Tibial artery (tissue), 4 donors: ENCODE data around the gene IQGAP2.

Experiments used
- DNase-seq, 2 donors: peaks; one replicate each; pipeline ENCODE4 v3.0.0-alpha.2; 2019
- H3K27ac ChIP-seq, 2 donors: fragments of 200-600 bp; sonication (generic) in 1 of 2; 1 replicate in 1 of 2; 2 replicates in 1 of 2; pipeline ENCODE4 v1.5.1; 2018 to 2019; ENCODE audit warnings: mild to moderate bottlenecking in 1 of 2
- H3K27me3 ChIP-seq, 2 donors: fragments of 200-600 bp; sonication (generic) in 1 of 2; one replicate each; pipeline versions ENCODE4 v1.5.1 to v1.6.0; 2016 to 2019
- H3K36me3 ChIP-seq, 3 donors: fragments of 200-600 bp; sonication (generic) in 2 of 3; one replicate each; pipeline ENCODE4 v1.5.1; 2016 to 2019; ENCODE audit warnings: mild to moderate bottlenecking in 2 of 3
- H3K4me1 ChIP-seq, 4 donors: fragments of 200-600 bp; sonication (generic) in 2 of 4; 1 replicate in 3 of 4; 2 replicates in 1 of 4; pipeline ENCODE4 v1.5.1; 2016 to 2019
- H3K4me3 ChIP-seq, 2 donors: fragments of 200-600 bp; sonication (generic) in 1 of 2; 1 replicate in 1 of 2; 2 replicates in 1 of 2; pipeline ENCODE4 v1.5.1; 2018 to 2019; ENCODE audit warnings: mild to moderate bottlenecking in 2 of 2
- H3K9me3 ChIP-seq, 3 donors: fragments of 200-600 bp; sonication (generic) in 1 of 3; one replicate each; pipeline ENCODE4 v1.5.1; 2016 to 2019
- CTCF ChIP-seq, 2 experiments: fragments of 200-600 bp in 1 of 2; fragments of 450-650 bp in 1 of 2; IDR thresholded peaks; one replicate each; pipeline ENCODE4 v1.5.1; 2017 to 2019; ENCODE audit warnings: antibody characterized with exemption in 2 of 2, mild to moderate bottlenecking in 1 of 2, moderate library complexity in 1 of 2
- intact Hi-C: fragments of 100-400 bp; cut with DNase I; formaldehyde crosslinking; loops from one replicate; pipeline ENCODE4 v1.15.0; 2023; ENCODE audit warnings: low total_unique reads

Gene IQGAP2

GRCh38 chr5:76487821-76488220 is 84.7 kb downstream of the IQGAP2 start:
- Histone ChIP-seq H3K4me1 (no peaks in the 10 kb centered on the region), H3K27ac (no peak overlapping the region), H3K27me3 (no peaks in the 10 kb centered on the region), H3K36me3 (no peaks in the 10 kb centered on the region), H3K4me3 (no peak overlapping the region), H3K9me3 (no peaks in the 10 kb centered on the region)
- no peak for TF ChIP-seq CTCF (IDR thresholded peaks at IDR 0.05)
- DNase-seq = no peak
- intact Hi-C loops = no loop called here

GRCh38 chr5:76488969-76489368 is 85.9 kb downstream of the IQGAP2 start:
- no peak overlapping the region for H3K27ac ChIP-seq
- H3K9me3 ChIP-seq = no peaks in the 10 kb centered on the region
- no peak for TF ChIP-seq CTCF (IDR thresholded peaks at IDR 0.05)
- no peaks in the 10 kb centered on the region for H3K36me3 ChIP-seq
- no peak for DNase-seq
- no peaks in the 10 kb centered on the region for H3K4me1 ChIP-seq
- H3K27me3 ChIP-seq = peaks cover 0 to 4% of the 10 kb centered on the region in 2 donors
- H3K4me3 ChIP-seq = no peak overlapping the region
- intact Hi-C loops = no loop called here

GRCh38 chr5:76489877-76490688 is 87.0 kb downstream of the IQGAP2 start:
- Histone ChIP-seq H3K9me3 (no peaks in the 10 kb centered on the region), H3K4me3 (no peak overlapping the region), H3K36me3 (no peaks in the 10 kb centered on the region), H3K27me3 (peaks cover 0 to 4% of the 10 kb centered on the region in 2 donors), H3K4me1 (no peaks in the 10 kb centered on the region), H3K27ac (no peak overlapping the region)
- intact Hi-C loops = no loop called here
- DNase-seq = no peak
- no peak for TF ChIP-seq CTCF (IDR thresholded peaks at IDR 0.05)

GRCh38 chr5:76490960-76491359 is 87.9 kb downstream of the IQGAP2 start:
- Histone ChIP-seq H3K4me3 (no peak overlapping the region), H3K9me3 (no peaks in the 10 kb centered on the region), H3K27me3 (peaks cover 0 to 4% of the 10 kb centered on the region in 2 donors), H3K27ac (no peak overlapping the region), H3K36me3 (no peaks in the 10 kb centered on the region), H3K4me1 (no peaks in the 10 kb centered on the region)
- TF ChIP-seq CTCF (IDR thresholded peaks at IDR 0.05) = no peak
- intact Hi-C loops = no loop called here
- DNase-seq = no peak

- peaks cover 0 to 4% of the 10 kb centered on the region in 2 donors for H3K27me3 ChIP-seq
- H3K36me3 ChIP-seq = no peaks in the 10 kb centered on the region
- no peak overlapping the region for H3K4me3 ChIP-seq
- no peaks in the 10 kb centered on the region for H3K9me3 ChIP-seq
- no peak for TF ChIP-seq CTCF (IDR thresholded peaks at IDR 0.05)
- no peak for DNase-seq
- intact Hi-C loops = no loop called here
- no peaks in the 10 kb centered on the region for H3K4me1 ChIP-seq
- H3K27ac ChIP-seq = no peak overlapping the region
Measured at GRCh38 chr5:76492819-76493189, 89.7 kb downstream of the IQGAP2 start.
